ENCODE data around the gene NFIB.

GRCh38 chr9:14212077-14212476 is 101.9 kb downstream of the NFIB start:
- TF ChIP-seq, protein P1, sequence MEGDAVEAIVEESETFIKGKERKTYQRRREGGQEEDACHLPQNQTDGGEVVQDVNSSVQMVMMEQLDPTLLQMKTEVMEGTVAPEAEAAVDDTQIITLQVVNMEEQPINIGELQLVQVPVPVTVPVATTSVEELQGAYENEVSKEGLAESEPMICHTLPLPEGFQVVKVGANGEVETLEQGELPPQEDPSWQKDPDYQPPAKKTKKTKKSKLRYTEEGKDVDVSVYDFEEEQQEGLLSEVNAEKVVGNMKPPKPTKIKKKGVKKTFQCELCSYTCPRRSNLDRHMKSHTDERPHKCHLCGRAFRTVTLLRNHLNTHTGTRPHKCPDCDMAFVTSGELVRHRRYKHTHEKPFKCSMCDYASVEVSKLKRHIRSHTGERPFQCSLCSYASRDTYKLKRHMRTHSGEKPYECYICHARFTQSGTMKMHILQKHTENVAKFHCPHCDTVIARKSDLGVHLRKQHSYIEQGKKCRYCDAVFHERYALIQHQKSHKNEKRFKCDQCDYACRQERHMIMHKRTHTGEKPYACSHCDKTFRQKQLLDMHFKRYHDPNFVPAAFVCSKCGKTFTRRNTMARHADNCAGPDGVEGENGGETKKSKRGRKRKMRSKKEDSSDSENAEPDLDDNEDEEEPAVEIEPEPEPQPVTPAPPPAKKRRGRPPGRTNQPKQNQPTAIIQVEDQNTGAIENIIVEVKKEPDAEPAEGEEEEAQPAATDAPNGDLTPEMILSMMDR (IDR thresholded peaks at IDR 0.05) = no peak
- TF ChIP-seq POLR2A (IDR thresholded peaks at IDR 0.05) = no peak

Data from uterus (tissue), 2 donors.